ENCODE measurements around the gene TYW1B.
"Not testable (repeated sequence)": the region's sequence is repeated elsewhere in the genome, so short reads cannot be mapped to it uniquely, and the experiment has no call there.

GRCh38 chr7:72556733-72557132, 271.3 kb downstream of the TYW1B start:
- not testable (repeated sequence) for TF ChIP-seq CTCF, POLR2A (IDR thresholded peaks at IDR 0.05)
